COLO829 (cell line): ENCODE measurements around the gene TMEM69.
"Not testable (repeated sequence)": the region's sequence is repeated elsewhere in the genome, so short reads cannot be mapped to it uniquely, and the experiment has no call there.

Source experiments
- DNase-seq: peaks from one replicate; pipeline ENCODE4 v3.0.0; 2012; ENCODE audit warnings: low spot score

TMEM69 gene

DNA sequence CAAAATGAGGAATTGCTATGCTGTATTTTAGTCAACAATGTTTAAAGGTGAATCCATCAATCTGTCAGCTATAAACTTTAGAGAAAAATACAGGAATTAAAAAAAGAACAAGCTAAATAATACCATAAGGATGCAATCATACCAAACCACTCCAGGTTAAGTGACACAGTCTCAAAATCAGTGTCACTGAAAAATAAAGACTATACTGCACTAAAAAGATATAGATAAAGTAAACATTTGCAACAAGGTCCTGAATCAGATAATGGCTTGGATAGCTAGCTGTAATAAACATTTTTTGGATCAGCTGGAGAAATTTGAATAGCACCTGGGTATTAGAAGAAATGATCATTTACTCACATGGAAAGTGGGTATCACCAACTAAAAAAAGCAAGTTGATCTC lies 9.5 kb upstream of the TMEM69 start:
- DNase-seq, result no peak

DNA sequence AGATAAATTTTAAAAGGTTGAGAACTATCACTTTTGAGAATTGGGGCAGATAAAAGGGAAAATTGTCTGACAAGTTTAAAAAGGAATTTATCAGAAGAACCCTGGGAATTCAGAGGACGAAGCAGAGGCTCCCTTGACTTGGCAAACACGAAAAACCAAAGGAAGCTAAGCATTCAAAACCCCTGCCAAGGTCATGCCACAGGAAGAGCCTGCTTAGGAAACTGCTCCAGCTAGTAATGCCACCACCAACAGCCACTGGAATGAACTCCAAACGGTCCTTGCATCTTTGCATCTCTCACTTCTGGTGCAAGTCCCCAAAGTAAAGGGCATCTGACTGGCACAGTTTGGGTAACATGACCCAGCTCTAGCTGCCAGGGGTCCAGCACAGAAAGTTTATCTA lies 8.9 kb upstream of the TMEM69 start:
- no peak for DNase-seq

DNA sequence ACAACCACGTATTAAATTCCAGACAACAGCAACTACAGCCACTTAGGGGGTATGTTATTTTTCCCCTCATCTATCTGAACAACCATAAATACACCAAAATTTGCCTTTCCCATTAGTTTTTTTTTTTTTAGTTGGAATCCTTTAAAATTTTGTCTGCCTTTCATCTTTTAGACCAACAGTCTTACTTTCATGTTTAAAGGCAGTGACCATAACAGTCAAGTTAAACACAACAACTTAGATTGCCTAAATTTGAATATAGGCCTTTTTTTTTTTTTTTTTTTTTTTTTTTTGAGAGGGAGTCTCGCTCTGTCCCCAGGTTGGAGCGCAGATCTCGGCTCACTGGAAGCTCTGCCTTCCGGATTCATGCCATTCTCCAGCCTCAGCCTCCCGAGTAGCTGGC lies 5.0 kb upstream of the TMEM69 start:
- no peak for DNase-seq

DNA sequence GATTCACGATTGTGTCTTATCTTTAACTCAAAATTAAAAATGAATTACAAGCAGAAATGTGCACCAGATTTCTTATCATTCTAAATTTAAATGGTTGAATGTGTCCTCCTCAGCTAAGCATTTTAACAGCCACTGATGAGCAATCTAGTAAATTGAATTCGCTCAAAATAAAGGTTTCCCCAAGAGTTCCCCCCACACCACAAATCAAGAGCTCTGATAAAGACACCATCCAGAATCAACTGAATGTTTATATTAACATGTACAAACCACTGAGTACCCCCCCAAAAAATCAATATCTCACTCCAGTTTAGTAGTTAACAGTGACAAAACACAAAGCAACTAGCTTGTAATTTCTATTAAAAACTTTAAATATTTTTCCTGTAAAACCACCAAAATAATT lies 3.6 kb upstream of the TMEM69 start:
- DNase-seq, result no peak

DNA sequence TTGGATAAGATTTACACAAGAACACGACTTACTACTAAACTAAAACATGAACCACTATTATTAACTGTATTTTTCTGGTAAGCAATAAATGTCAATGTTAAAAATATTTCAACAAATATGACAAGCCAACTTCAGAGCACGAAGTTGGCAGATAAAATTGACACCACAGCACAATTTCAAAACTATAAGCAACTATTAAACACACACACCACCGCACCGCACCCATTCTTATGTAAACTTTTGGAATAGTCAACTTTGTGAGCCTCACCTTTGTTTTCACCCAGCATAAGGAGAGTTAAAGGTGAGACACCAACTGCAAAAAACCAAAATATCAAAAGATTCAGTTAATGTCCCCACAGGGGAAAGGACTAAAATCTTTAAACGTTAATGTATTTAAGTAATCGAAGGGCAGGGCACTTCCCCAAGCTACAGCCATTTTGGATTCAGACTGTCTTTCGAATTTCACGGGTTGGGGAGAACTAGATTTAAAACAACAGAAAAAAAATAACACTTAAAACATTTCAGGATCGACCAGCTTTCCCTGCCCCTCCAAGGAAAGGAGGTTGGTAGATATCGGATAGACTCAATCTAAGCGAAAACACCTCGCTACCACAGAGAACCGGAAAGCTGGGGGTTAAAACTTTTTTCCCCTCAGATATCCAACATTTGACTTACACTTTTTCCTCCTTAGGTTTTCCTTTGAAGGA lies 2.5 kb upstream of the TMEM69 start:
- no peak for DNase-seq

DNA sequence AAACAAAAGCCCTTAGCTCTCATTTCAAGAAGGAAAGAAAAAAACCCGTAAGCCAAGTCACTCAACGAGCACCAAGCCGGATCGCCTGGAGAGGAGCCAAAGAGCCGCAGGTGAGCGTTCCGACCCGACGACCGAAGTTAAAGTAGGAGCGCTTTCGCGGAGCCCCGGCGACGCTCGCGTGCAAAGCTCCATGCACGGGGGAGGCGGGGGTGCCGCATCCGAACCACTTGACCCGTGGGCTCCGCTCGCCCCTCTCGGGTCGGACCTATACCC lies 2.0 kb upstream of the TMEM69 start:
- DNase-seq, result no peak

DNA sequence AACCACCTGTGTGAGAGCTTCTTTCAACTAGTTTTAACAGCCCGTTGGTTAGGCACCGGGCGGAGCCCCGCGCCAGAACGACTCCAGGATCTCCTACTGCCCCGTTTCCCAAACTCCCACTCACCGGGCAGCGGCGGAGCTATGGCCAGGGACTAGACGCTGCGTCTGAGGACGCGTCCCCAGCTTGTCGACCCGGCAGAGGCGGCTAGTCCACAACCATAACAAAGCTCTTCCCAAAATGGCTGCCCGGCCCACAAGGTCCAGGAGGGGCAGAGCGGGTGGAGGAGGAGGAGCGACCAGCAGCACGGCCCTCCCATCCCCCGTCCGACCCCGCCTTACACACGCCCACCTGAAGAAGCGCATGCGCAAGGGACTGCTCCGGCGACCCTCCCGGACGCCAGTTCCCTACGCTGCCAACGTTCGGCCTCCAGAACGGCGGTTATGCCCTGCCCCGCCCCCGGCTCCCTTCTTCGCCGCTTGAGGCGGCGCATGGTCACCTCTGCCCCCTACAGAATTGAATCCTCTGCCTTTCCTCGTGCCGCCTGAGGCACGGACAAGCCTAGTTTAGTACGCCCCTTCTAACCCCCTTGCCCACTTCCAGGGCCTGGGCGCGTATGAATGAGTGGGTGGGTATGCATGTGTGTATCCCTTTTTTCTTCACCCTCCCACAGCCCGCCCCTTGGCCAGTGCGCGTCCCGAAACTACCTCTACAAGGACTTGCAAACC lies 1.5 kb upstream of the TMEM69 start, which contains the start of gene GPBP1L1:
GPBP1L1 (minus strand) TSS at position 246 of the 726 bp plus-strand sequence. CDS start 27,446 bp downstream, outside the sequence.
- peak; percentile 99 for DNase-seq

DNA sequence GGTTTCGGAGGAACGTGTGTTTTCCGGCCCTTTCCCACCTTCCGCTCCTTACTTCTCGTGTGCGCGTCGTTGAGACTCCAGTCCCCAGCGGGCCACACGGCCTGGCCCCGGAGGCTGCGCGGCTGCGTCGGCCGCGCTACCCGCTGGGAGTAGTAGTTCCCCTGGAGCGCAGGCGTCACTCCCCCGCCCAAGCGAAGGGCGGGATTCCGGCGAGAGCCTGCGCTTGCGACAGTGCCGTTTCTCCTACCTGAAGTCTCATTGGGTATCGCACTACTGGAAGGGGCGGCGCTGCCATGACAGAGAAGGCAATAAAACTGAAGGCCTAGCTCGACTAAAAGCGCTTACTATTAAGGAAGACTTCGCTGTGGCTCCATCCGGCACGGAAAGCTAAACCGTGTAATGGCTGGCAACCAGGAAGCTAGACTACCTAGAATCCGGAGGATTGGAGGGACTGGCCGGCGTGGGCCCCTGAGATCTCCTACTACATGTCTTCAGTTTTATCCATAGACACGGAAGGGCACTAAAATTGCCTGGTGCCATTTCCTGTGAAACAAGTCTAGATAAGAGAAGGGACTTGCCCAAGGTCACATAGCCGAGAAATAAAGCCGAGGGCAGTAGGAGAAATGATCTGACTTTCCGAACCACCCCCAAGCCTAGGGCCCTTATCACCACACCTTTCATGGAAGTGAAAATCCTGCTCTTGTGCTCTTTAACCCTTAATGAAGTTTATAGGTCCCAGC lies 797 bp upstream of the TMEM69 start:
- peak; percentile 97 for DNase-seq

DNA sequence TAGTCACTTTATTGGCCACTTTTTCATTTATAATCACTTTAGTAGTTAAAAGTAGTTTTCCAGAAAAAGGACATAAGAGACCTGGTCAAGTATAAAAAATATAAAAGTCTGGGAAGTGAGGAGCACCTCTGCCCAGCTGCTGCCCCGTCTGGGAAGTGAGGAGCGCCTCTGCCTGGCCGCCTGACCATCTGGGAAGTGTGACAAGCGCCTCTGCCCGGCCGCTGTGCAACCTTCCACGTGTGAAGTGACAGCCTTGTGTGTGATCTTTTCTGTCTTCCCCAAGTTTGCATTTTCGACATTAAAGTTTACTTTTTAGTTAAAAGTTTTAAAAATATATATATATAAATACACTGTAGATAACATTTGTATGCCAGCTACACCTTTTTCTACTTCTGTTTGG lies 5.8 kb downstream of the TMEM69 start:
- not testable (repeated sequence) for DNase-seq

DNA sequence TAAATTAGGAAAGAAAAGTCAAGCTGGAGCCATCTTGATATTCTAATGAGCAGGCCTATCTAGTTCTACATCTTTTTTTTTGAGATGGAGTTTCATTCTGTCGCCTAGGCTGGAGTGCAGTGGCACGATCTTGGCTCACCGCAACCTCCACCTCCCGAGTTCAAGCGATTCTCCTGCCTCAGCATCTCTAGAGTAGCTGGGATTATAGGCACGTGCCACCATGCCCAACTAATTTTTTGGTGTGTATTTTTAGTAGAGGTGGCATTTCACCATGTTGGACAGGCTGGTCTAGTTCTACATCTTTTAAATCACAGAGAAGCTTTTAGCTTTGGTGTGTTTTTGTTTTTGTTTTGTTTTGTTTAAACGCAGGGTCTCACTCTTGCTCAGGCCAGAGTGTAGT lies 6.8 kb downstream of the TMEM69 start:
- DNase-seq, result no peak

DNA sequence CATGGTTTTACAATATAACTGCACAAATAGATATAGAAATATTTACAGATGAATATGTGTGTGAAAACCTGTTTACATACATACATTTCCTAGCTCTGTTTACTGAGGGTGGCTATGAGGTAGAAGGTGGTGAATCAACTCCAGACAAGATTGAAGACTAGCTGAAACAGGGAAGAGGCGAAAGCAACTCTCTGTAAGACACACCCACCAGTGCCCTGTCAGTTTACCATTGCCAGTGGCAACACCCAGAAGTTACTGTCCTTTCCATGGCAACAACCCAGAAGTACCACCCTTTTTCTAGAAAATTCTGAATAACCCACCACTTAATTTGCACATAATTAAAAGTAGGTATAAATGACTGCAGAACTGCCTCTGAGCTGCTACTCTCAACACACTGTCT lies 16.7 kb downstream of the TMEM69 start:
- DNase-seq, result no peak

DNA sequence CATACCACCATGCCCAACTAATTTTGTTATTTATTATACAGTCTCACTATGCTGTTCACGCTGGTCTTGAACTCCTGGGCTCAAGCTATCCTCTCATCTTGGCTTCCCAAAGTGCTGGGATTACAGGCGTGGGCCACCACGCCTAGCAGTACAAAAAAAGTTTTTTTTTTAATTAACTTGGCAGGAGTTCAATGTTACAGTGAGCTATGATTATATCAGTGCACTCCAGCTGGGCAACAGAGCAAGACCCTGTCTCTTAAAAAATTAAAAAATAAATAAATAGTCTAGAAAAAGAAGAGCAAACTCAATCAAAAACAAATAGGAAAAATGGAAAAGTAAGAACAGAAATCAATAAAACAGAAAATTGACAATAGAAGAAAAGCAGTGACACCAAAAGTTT lies 25.7 kb downstream of the TMEM69 start:
- DNase-seq, result no peak

DNA sequence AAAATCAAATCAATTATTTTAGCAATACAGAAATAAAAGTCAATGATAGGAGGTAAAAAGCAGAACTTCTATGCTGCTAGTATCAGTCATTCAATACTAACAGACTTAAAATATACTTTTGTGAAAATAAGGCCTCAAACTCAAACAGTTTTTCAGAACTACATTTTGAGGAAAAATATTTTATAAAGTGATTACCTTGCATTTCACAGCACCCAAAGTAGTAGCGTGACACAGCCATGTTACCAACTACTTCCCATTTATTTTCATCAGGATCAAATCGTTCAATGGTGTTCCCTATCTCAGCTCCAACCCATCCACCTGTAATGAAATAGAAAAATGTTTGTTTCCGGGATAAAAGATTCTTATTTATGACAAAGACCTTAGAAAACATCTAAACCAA lies 28.7 kb downstream of the TMEM69 start:
- DNase-seq, result no peak

DNA sequence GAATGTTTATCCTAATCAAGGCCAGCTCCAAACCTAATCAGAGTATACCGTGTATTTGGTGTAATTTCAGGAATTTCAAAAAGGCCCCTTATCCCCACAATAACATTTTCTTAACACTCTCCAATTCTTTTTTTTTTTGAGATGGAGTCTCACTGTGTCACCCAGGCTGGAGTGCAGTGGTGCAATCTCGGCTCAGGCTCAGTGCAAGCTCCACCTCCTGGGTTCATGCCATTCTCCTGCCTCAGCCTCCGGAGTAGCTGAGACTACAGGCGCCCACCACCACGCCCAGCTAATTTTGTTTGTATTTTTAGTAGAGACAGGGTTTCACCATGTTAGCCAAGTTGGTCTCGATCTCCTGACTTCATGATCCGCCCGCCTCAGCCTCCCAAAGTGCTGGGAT lies 29.4 kb downstream of the TMEM69 start:
- not testable (repeated sequence) for DNase-seq

DNA sequence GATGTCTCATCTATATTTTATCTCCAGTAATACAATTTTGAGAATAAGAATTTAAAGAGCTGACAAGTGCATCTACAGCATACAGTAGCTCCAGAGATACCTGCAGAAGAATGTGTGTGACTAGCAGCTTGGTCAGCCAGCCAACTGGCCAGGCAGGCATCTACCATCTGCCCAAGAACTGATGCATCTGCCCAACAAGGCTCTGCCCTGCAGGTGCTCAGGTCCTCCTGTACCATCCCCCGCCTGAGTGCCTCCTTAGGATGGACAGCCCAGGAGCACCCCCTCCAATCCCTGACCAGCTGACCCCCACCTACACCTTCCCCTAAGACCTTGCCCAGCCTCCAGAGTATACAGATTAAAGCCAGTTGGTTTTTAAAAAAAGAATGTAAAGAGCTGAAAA lies 30.3 kb downstream of the TMEM69 start:
- no peak for DNase-seq

DNA sequence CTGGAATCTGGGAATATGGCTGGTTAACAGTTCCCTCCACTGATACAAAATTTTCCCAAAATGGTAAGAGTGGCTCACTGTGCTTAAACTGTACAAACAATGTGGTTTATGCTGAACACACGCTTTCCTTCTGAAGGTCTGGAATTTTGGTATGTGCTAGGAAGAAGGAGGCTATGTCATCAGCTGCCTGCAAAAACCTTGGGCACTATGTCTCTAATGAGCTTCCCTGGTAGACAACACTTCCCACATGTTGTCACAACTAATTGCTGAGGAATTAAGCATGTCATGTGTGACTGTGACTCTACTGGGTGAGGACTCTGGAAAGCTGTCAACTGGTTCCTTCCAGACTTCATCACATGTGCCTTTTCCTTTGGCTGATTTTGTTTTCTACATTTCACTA lies 33.2 kb downstream of the TMEM69 start:
- no peak for DNase-seq

DNA sequence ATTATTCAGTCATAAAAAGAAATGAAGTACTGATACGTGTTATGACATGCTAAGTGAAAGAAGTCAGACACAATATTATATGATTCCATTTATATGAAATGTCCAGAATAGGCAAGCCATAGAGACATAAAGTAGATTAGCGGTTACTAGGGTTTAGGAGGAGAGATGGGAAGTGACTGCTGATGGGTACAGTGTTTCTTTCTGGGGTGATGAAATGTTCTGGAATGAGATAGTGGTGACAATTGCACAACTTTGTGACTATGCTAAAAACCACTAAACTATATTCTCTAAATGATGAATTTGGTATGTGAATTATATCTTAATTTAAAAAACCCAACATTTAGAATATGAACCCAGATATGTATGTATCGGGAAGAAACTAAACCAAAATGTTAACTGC lies 34.8 kb downstream of the TMEM69 start:
- DNase-seq, result no peak

DNA sequence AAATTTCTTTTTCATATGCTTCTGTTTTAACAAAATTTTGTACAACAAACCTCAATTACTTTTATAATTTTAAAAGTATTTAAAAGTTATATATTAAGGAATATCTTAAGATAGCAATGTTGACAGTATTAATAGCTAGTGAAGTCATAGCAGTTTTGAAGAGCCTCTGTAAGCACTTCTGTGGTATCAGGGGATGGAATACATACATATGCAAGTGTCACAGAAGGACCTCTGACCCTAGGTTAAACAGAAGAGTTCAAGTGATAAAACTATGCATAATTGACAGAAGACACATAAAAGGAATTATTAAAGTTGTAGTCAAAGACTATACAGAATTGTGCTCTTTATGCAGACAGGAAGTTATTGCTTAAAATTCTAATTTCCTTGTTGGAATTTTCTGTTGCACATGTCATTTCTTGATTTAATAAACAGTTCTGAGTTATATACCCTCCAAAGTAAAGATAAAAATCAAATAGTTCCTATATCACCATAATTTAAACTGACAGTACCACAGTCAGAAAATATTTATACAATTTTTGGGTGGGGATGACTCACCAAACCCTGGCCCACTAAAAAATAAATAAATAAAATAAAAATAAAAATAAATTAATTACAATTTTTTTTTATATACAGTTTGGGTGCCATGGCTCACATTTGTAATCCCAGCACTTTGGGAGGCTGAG lies 35.4 kb downstream of the TMEM69 start:
- no peak for DNase-seq

DNA sequence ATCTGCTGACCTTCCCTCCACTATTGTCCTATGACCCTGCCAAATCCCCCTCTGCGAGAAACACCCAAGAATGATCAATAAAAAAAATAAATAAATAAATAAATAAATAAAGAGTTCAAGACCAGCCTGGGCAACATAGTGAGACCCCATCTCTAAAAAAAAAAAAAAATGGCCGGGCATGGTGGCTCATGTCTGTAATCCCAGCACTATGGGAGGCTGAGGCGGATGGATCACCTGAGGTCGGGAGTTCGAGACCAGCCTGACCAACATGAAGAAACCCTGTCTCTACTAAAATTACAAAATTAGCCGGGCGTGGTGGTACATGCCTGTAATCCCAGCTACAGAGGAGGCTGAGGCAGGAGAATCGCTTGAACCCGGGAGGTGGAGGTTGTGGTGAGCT lies 38.0 kb downstream of the TMEM69 start:
- not testable (repeated sequence) for DNase-seq

DNA sequence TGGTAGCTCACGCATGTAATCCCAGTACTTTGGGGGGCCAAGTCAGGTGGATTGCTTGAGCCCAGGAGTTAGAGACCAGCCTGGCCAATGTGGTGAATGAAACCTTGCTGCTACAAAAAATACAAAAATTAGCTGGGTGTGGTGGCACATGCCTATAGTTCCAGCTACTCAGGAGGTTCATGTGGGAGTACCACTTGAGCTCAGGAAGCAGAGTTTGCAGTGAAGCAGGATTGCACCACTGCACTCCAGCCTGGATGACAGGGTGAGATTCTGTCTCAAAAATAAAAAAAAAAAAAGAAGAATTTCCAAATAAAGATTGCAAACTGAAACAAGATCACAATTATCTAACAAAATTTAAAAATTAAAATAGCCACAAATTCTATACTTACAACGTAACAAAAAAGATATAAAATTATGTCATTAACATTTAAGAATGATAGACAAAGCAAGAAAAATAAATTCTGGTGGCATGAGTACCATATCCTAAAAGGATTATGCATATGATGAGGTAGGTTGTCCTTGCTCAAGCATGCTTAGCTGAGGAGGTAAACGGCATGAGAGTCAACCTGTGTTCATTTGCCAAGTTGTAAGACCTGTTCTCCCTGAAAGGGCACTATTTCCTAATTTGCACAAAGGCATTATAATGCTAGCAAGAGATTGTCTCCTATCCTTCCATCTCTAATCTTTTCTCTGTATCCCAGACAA lies 42.2 kb downstream of the TMEM69 start:
- DNase-seq, result no peak

DNA sequence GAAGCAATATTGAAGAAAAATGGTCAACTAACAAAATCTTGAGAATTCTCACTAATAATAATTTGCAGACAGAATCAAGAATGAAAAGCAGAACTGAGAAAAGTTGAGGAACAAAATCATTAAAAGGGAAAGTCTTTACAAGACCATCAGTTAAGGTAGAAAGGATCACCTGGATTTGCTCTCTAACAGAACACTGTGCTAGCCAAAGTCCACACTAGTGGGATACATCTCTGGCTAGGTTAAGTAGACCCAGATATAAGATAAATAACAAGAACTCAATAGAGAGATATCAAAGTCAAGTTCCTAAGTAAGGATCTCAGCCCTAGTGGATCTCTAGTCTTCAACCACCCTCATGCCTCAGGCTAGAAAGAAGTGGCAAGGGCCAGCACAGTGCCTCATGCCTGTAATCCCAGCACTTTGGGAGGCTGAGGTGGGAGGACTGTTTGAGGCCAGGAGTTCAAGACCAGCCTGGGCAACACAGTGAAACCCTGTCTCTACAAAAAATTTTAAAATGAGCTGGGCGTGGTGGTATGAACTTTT lies 42.9 kb downstream of the TMEM69 start:
- no peak for DNase-seq

DNA sequence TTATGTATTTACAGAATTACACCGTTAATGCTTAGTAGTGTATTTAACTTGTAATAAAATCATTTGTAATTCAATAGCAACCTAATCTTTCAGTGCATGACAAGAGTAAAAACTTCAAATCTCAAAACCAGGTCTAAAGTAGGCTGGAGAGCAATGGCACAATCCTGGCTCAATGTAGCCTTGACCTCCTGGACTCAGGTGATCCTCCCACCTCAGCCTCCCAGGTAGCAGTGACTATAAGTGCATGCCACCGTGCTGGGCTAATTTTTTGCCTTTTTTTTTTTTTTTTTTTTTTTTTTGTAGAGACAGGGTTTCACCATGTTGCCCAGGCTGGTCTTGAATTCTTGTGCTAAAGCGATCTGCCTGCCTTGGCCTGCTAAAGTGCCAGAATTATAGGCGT lies 51.2 kb downstream of the TMEM69 start:
- no peak for DNase-seq
